Cardiac septum (tissue), 1 donor: ENCODE results near the gene PCK1. TPM values are rescaled to one million over a fixed set of nuclear protein-coding genes. Genes with fewer than 3 reads are reported as not detected.

Experiments used
- DNase-seq: peaks from one replicate; pipeline ENCODE4 v3.0.0-alpha.2; 2020; ENCODE audit warnings: low spot score
- intact Hi-C: fragments of 100-400 bp; cut with DNase I; formaldehyde crosslinking; loops from one replicate; pipeline ENCODE4 v1.14.0; 2022
- total RNA-seq: library from RNA; stranded (reverse); fragmentation: NEBNext Ultra II Directional; extraction: Animal tissue kit (Norgen Biotek cat#: 25700); gene quantifications from one replicate; pipeline ENCODE4 v1.2.1, GENCODE V29; 2021
- donor health status: DM: no; HTN: no; CAD: no.

Gene PCK1
- total RNA-seq, 1 donor from 2014 or later: 0.48 TPM

- no peak for DNase-seq
- intact Hi-C loops: no loop called here
Observed at GRCh38 chr20:57571782-57572416, 11.0 kb downstream of the PCK1 start.

DNA sequence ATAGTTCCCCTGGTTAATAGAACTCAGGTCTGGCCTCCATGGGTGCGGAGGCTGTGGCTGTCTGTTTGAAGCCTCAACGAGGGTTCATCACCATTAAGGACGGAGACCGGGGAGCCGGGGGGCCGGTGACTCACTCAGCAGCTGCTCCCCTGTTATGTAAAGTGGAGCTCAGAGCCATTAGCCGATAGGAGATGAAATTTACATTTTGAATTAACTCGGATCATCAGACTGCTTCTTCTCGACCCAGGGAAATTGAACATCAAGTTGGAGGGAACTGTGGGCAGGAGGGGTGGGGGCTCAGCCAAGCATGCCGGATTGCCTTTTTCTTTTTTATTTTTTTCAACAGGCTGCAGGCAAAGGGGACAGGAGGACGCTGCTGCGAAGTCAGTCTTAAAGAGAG is 12.3 kb downstream of the PCK1 start:
- no peak for DNase-seq
- intact Hi-C loops: no loop called here

- no peak for DNase-seq
- intact Hi-C loops: no loop called here
Observed at GRCh38 chr20:57573894-57574293, 13.0 kb downstream of the PCK1 start.

DNA sequence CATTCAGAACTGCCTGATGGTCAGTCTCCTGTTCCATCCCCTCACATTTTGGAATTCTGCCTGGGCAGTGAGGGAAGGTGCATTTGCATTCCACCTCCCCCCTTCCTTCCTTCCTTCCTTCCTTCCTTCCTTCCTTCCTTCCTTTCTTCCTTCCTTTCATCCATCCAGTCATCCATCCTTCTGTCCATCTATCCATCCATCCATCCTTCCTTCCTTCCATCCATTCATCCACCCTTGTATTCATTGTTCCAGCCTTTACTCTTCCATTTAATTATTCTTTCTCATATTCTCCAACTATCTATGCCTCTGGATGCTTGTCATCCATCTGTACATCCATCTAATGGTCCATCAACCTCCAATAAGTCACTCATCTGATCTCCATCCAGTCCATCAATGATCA is 14.0 kb downstream of the PCK1 start:
- DNase-seq: no peak
- intact Hi-C loops: no loop called here

- intact Hi-C loops: no loop called here
- DNase-seq: no peak
Observed at GRCh38 chr20:57576002-57576401, 15.1 kb downstream of the PCK1 start.

DNA sequence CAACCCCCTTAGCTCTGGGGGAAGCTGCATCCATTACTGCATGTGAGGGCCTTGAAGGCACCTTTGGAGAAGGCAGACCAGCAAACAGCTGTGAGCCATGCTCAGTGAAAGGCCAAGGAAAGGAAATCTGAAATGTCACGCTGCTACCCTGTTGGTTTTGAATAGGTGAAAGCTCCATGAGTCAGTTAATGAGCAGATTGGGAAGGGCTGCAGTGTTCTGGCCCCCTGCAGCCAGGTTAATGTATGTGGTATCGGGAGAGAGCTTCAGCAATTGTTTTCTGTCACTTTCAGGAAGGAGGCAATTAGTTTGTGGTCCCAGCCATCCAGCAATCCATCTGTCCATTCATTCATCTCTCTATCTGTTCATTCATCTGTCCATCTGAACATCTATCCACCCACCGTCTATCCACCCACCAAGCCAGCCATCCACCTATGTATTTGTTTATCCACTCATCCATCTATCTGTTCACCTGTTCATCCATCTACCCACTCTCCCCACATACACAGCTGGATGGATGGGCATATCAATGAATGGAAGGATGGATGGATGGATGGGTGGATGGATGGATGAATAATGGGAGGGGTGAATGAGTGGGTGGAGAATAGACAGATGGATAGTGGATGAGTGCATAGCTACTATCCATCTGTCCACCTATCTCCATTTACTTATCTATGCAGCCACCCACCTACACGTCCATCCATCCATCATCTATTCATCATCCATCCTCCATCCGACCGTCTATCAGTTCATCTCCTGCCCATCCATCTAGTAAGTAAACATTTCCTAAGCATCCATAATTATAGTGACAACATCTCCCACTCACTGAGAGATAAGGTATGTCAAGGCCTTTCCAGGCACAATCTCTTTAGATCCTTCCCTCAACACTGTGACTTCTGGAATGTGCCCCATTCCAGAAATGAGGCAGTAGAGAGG is 16.0 kb downstream of the PCK1 start:
- DNase-seq: no peak
- intact Hi-C loops: no loop called here

DNA sequence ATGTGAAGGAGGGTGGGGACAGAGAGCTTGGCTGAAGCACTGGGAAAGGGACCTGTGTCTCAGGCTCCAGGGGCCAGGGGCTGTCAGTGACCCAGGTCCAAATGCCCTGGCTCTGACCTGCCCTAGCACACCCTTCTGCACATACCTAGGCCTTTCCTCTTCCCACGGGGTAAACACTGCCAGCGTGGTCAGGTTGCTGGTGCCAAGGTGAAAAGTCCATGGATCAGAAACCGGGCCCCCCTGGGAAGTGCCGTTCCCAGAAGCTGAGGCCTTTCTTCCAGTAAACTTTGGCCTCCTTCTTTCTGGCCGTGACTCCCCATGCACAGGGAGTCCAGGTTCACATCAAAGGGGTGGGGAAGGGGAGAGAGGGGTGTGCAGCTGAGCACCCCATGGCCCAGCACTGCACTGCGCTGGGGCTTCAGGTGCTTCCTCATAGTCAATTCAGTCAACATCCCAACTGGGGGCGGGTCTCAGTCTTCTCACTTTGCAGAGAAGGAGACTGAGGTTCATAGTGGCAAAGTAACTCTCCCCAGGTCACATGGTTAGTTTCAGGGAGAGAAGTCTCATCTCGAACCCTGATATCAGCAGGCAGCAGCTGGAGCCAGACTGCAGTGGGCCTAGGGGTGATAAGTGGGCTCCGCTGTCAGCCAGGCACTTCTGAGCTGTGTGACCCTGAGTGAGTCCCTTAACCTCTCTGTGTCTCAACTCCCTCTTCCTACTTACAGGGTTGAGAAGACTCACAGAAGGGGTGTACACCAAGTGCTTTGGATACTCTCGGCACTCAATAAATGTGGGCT is 17.0 kb downstream of the PCK1 start:
- intact Hi-C loops: no loop called here
- DNase-seq: no peak

GRCh38 chr20:57578476-57579165 is 17.7 kb downstream of the PCK1 start:
- no peak for DNase-seq
- intact Hi-C loops: no loop called here

DNA sequence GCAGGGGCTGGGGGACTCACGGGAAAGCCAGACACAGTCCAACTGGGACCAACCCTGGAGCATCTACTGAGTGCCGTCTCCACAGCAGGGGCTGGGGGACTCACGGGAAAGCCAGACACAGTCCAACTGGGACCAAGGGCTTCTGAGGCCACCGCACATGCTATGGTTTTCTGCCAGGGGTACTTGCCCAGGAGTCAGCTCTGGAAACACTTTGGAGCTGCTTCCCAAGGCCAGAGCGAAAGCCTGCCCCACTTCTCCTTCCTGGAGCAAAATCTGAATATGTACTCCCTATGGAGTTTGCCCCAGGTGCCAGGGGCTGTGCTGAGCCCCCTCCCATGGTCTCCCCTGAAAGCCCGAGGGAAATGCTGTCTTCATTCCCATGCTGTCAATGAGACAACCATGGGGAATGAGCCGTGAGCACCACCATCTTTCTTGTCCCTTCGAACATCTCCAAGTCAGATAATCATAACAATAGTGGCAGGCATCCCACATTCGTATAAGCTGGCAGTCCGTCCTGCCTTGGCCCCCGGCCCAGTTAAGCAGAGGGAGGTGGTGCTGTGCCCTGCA is 18.5 kb downstream of the PCK1 start:
- no peak for DNase-seq
- intact Hi-C loops: no loop called here

DNA sequence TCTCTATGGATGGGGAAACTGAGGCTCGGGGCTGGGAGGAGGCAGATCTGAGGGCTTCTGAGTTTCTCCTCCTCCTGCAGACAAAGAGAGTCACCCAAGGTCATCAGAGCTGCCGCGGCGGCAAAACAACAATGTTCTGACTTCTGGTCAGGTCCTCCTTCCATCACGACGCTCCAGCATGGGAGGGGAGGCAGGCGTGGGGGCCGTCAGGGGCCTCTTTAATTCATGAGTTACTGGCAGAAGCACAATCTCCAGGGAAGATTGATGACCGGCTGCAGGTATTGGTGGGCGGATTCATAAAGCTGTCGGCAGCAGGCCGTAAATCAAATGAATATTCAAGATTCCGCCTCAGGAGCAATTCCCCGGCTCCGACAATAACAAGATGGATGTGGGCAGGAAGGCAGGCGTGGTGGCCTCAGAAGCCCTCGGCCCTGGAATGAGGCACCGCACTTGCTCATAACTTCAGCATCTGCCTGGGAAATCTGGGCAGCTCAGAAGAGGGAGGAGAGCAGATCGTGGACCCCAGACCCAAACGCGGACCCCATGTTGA is 19.1 kb downstream of the PCK1 start:
- no peak for DNase-seq
- intact Hi-C loops: no loop called here

- no peak for DNase-seq
- intact Hi-C loops: no loop called here
Observed at GRCh38 chr20:57580478-57581201, 19.7 kb downstream of the PCK1 start.

GRCh38 chr20:57581202-57582028 is 20.5 kb downstream of the PCK1 start:
- intact Hi-C loops: no loop called here
- no peak for DNase-seq

DNA sequence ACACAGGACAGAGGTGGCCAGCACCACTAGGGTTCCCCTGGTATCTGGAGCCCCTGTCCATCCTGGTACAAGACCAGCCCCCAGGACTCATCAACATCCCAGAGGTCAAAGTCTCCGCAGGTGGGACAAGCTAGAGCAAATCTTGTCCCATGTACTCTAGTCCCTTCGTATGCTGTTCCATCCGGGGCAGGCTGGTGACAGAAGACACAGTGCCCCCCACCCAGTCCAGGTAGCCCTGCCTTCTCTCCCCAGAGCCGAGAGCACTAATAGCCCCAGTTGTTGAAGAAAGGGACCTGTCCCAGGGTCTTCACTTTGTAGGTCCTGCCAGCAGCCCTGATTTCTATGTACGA is 21.1 kb downstream of the PCK1 start:
- intact Hi-C loops: no loop called here
- DNase-seq: no peak

DNA sequence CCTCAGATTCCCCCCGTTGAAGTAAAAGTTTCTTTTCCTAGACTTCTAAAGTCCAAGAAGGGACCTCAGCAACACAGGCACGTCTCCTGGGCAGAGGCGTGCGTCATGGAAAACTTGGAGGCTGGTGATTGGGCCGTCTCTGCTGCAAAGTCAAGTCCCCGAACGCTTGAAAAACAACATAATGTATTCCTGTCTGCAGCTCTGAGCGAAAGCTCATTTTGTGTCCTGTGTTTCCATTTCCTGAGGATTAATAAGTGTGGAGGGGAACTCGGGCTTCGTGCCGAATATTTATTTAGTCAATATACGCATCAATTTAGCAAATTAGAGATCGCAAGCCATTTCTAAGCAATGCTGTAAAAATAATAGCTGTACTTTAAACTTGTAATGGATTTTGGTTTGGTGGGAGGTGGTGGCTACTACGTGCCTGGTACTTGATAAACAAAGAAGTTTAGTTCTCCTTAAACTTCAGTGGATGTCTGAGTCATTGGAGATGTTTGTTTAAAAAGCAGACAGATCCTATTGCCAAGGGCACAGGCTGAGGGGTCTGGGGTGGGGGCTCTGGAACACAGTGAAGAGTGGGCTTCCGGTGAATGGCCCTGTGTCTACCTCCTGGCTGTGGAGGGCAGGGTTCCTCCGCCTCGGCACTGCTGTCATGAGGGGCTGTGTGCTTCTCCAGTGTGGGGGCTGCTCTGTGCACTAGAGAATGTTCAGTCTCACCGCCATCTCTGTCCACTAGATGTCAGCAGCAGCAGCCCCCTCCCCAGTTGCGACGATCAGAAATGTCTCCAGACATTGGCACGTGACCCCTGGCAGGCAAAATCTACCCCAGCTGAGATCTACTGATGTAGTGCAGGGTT is 21.8 kb downstream of the PCK1 start:
- intact Hi-C loops: no loop called here
- no peak for DNase-seq

- intact Hi-C loops: no loop called here
Observed at GRCh38 chr20:57583289-57584257, 22.7 kb downstream of the PCK1 start.

More at GRCh38 chr20:57583289-57584257, 22.7 kb downstream of the PCK1 start:
- DNase-seq: no peak
